GM18867 (cell line): ENCODE data around the gene P2RY2.

Experiments used
- ATAC-seq: cut with Tn5 transposase; IDR thresholded peaks from one replicate; pipeline ENCODE4 v1.9.1; 2021; ENCODE audit warnings: mild to moderate bottlenecking, moderate library complexity; ENCODE audit not compliant: unreplicated experiment

P2RY2 gene

DNA sequence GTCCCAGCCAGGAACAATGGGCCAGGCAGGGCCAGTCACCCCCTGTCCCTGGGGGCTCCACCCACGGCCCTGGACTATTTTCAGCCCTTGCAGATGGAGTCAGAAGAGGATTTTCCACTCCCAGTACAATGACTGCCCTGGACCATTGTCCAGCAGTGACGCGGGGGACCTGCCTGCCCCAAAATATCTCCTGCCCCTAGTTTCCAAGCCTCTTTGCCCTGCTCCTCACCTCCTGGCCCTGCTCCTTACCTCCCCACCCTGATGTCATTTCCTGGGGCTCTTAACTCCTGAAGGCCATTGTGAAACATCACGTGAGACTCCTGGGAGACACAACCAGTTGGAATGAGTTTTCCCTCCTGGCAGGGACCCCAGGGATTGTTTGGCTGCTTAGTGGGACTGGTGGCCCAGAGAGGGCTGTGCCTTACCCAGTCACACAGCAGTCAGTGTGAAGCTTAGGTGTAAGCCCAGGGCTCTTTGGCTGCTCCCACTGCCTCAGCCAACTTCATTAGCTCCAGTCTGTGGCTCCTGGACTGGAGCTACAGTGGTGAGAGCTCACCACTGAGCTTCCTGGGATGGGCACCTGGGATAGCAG lies 22.2 kb downstream of the P2RY2 start:
- ATAC-seq: no peak

DNA sequence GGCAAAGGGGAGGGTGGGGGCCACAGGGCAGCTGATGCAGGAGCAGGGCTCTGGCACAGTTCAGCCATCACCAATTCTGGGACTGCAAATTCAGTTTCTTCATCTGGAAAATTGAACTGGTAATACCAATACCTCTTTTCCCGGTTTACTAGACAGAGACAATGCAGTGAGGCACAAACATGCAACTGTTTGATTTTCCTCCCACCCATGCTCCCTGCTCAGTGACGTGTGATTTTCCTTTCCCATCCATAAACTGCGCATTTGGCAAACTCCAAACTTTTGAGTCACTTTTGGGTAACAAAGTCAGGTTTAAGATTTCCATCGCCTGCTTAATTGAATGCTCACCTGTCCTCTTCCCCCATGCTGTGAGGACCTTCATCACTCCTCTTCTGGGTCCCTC lies 23.2 kb downstream of the P2RY2 start:
- ATAC-seq: no peak

DNA sequence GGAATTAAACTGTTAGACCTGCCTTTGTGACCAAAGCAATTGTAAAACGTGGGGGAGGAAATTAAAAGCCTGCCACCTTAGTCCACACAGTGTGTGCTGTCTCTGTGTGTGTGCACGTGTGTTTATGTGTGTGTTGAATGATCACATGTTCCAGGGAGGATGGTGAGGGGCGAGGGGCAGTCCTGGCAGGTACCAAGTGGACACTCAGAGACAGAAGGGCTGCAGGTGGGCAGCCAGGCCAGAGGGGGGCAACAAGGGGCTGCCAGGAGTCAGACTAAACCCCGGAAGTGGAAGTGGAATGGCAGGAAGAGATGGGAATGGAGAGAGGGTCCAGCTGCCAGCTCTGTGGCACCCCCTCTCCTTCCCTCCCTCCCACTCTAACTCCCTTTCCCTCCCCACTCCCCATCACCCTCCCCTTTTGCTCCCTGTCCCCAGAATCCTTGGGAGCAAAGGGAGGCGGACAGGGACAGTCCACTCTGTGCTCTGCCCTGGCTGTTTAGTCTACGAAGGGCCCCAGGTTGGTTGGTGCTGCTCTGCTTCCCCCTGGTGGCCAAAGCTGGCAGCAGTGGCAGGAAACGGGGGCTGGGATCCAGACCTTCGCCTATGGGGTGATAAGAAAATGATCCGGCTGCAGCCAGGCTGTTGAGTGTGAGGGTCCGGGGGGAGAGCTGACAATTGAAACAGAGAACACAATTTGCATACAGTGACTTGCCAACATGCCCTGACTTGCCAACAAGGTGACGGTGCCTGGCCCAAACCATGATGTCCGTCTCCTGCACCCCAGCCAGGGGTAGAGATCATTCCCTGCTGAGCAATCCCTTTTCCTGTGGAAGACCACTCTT lies 24.4 kb downstream of the P2RY2 start:
- peak; percentile 75 for ATAC-seq

DNA sequence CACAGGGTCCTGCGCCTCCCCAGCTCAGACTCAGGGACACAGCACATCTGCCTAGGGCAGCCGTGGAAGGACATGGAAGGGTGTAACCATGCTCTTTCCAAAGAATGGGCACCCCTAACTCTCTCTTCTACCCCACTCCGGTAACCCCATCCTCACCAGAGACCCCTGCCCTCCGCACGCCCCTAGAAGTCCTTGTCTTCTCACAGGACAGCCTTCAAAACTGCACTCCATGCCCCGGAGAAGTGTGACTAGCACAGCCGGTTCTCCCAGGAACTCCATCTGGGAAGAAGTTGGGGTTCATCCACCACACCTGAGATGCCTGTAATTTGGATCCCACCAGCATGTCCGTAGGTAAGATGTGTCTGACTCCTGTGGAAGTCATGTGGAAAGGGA lies 25.0 kb downstream of the P2RY2 start:
- no peak for ATAC-seq

DNA sequence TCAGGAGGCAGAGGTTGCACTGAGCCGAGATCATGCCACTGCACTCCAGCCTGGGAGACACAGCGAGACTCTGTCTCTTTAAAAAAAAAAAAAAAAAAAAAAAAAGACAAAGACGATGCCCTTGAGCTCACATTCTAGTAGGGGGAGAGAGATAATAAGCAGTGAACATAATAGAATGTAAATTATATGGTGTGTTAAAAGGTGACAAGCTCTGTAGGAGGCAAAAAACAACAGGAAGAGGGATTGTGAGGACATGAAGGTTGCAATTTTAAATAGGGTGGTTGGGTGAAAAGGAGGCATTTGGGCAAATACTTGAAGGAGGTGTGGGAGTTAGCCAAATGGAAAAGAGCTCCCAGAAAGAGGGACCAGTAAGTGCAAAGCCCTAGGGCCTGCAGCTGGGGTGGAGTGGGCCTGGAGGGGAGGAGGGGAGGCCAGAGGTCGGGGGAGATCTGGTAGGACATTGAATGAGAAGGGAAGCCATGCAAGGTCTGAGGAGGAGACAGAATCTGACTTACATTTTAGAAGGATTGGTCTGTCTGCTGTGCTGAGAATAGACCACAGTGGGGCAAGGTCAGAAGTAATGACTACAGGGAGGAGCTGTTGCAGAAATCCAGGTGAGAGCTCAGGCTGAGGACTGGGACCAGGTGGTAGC lies 26.6 kb downstream of the P2RY2 start:
- ATAC-seq: no peak

DNA sequence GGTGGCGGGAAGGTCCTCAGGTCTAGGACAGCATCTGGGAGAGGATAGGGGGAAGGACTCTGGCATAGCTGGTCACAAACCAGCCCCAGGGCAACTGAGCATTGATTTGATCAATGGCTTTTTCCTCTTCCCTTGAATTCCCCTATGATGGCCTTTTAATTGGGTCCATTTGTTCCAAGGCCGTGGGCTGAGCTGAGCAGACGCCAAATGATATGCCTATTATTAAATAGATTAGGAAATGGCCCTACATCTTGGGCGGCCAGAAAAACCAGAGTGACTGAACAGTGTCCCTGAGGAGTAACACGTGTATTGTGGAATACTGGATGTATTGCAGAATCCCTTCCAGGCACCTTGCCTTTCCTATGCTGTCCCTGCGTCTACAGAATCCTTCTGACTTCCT lies 27.4 kb downstream of the P2RY2 start:
- ATAC-seq: no peak

DNA sequence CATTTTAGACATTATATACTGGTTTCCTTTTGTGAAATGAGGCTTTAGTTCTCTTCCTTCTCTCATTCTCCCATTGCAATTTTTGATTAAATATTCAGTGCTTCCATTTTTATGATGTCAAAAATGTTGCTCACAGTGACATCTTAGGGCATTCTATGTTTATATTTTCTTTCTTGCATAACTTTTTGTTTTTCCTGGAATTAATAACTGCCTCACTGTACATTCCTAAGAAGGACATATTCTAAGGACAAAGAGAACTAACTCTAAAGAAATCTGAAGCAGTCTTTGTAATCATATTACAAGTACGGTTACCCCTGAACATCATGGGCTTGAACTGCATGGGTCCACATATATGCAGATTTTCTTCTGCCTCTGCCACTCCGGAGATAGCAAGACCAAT lies 28.2 kb downstream of the P2RY2 start:
- ATAC-seq: no peak

DNA sequence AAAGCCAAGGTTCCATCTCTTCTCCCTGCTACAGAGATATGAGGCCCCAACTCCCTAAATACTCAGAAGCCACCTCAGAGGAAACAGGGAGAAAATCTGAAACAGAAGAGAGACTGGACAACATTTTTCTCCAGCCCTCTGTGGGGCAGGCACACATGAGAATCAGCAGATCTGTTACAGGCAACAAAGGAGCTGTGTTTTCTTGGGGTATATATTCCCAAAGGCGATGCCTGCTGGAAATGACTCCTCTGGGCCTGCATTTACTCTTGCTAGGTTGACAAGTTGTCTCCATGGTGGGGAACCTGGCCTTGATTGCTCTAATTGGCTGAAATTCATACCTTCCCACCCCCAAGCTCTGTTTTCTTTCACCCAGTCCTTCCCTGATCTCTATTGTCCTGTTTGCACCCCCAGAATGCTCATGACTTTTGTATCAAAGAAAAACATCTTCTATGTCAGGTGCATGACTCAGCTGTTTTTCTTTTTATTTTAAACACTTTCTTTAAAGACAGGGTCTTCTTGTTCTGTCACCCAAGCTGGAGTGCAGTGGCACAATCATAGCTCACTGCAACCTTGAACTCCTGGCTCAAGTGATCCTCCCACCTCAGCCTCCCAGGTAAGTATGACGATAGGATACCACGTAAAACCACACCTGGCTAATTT lies 30.6 kb downstream of the P2RY2 start:
- ATAC-seq: no peak

DNA sequence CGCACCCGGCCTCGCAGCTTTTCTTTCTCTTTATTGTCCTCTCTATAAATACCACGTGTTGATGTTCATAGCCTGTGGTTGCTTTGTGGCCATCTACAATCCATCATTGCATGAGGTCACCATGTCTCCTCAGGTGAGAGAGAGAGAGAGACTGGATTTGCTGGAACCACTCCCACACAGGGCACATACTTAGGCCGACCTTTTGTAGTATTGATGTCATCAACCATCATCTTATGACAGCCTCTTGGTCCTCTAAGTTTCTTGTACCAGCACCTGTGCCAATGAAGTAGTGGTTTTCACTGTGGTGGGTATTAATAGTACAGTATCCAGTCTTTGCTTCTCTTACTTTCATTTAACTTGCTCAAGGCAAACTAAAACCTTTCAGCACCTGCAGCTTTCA lies 31.2 kb downstream of the P2RY2 start:
- ATAC-seq: peak; percentile 81

DNA sequence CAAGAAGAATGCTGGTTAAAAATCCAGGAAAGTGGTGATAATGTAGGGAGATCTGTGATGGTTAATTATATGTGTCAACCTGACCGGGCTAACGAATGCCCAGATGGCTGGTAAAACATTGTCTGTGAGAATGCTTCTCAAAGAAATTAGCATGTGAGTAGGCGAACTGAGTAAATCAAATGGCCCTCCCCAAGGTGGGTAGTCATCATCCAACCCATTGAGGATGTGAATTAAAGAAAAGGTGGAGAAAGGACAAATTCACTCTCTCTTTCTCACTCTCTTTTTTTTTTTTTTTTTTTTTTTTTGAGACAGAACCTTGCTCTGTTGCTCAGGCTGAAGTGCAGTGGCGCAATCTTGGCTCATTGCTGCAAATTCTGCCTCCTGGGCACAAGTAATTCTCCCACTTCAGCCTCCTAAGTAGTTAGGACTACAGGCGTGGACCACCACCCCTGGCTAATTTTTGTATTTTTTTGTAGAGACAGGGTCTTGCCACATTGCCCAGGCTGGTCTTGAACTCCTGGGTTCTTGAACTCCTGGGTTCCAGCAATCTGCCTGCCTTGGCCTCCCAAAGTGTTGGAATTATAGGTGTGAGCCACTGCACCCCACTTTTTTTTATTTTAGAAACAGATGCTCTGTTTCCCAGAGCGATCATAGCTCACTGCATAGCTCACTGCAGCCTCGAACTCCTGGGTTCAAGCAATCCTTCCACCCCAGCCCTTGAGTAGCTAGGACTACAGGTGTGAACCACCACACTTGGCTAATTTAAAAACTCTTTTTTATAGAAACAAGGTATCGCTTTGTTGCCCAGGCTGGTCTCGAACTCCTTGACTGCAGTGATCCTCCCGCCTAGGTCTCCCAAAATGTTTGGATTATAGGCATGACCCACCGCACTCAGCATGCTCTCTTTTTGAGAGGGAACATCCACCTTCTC lies 32.0 kb downstream of the P2RY2 start:
- peak; percentile 23 for ATAC-seq

DNA sequence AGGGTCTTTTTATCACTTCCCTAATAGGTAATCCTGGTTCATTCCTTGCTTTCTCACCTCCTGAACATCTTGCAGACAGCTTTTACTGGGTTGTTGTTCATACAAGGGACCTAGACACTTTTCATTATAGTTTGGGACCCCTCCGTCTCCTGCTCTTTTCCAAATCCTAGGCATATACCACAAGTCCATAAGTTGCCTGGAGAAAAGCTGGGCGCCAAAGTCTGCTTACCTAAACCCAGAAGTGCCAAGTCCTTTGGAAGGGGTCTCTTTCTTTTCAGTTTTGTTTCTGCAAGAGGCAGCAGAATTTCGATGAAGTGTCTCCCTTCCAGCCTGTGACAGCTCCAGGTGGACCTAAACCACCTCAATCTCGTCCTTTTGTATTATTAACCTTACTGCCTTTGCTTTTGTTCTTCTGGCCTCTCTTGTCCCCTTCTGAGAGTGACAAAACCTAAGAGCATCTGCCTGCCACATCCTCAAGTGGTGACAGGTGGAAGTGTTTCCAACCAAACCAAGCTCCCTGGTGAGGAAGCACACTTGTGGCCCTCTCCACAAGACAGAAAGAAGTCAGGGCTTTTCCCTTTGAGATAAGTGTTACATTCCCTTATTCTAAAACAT lies 34.6 kb downstream of the P2RY2 start:
- no peak for ATAC-seq

DNA sequence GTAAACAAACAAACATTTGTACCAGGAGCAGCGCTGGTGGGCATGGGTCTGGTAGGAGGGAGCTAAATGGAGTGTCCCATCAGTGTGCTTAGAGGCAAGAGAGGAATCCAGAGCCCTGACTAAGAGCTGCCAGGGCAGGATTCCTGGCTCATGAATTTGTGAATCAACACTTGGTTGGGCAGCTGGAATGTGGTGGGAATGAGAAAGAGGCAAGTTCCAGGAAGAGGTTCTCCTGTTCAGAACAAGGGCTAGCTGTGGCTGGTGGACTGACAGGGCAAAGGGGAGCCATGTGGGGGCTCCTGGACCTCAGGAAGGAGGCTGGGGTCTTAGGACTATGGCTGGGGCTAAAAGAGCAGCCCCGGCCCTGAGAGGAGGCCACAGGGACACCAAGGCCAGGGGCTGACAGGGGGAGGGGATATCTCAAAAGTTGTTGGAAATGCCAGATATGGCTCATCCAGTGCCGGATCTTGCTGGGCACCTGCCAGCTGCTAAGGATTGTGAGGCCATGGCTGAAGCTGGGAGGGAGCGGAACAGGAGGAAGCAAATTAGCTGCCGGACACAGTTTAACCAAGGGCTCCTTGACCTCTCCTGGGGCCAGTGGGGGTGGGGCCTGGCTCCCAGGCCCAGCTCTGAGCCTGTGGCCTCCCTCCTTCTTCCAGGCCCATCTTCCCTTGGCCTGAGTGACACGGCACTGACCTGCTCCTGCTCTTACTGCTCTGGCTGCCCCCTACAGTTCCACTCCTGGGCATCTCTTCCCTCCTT lies 39.4 kb downstream of the P2RY2 start:
- ATAC-seq: no peak

DNA sequence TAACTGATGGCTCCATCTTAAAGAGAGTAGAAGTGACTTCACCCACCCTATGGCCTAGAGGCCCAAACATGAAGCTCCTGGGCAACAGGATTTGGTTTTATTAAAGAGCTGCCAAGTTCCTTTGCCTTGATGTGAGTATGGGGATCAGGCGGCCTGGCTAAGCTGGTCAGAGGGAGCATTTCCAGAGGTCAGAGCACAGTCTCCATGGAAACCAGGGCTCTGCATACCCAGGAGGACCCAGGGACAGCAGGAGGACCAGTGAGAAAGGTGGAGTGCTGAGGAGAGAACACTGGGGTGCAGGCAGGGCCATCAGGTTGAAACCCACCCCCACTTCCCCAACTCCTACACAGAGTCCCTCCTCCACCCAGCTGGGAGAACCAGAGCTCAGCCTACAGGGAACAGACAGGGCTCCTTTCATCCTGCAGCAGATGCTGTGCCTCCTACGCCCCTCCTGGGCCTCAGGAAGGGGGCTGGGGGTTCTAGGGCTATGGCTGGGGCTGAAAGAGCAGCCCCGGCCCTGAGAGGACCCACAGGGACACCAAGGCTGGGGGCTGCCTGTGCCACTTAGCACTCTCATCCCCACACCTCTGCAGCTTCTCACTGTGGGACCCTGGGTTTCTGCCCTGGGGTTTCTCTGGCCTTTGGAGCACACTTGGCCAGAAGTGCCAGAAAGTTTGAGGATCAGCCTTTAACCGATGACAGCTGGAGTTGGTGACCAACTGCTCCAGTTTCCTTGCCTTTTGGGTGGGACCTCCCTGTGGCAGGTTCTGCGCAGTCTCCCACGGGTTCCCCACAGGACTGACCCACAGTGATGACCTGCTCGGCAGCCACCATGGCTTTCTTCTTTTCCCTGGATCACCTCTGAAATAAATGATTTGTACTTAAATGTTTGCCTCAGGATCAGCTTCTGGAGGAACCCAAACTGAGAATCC lies 40.3 kb downstream of the P2RY2 start:
- no peak for ATAC-seq

DNA sequence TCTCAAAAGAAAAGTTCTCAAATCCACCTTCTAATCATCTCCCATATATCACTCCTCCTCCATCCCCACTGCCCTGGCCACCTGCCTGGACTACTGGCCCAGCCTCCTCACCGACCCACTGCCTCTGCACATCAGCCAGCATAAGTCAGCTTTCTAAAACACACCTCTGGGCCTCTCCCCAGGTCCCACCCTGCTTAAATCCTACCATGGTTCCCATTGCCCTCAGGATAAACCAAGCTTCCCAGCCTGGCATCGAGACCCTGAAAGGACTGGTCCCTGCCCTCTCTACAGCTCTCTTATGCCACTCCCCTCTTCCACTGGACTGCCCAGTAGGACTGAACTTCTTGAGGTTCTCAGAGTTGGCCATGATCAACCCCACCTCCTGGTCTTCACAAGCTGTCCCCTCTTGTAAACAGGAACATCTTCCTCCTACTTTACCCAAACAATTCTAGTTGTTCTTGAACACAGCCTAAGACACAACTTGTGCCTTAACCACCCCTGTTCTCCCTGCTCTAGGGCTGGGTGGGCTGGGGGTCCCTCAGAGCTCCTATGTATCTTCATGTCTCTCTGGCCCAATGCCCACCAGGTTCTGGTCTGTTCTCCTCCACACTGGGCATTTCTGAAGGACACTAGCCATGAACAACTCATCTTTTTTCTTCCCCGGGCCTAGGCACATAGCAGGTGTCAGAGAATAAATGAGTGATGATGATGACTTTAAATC lies 41.5 kb downstream of the P2RY2 start:
- ATAC-seq: no peak

DNA sequence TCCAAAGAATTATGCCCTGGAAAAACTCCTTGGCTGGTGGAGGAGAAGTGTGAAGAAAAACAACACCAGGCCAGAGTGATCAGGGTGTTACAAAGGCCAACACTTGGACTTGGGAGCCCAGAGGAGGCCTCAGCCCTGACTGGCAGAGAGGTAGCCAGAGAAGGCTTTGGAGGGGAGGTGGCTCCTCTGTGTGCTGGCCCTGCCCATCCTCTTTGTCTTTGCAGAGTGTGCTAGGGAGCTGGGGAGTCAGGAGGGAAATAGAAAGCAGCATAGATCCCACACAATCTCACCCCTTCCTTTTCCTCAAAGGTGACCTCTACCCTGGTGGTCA lies 42.0 kb downstream of the P2RY2 start:
- no peak for ATAC-seq

DNA sequence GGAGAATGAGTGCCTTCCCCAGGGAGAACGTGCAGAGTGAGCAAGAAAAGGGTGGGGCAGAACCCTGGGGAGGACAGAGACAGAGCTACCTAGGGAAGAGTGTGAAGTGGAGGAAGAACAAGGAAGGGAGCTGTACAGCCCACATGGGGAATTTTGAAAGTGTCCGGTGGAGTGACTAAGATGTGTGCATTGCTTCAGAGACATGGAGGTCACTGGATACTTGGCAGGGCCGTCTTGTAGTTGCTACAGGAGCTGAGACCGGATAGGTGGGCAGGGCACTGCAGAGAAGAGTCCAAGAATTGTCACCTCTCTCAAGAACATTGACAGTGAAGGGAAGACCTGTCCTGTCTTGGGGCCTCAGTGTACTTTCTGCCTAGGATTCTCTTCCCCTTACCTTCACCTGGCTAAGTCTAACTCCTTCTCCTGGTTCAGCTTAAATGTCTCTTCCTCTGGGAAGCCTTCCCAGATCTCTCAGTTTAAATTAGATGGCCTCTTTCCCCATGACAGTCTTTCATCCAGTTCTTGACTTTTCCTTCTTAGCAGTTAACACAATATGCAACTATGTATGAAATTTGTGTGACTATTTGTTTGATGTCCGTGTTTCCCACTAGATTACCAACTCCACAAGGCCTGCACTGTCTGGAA lies 44.9 kb downstream of the P2RY2 start:
- ATAC-seq: no peak

DNA sequence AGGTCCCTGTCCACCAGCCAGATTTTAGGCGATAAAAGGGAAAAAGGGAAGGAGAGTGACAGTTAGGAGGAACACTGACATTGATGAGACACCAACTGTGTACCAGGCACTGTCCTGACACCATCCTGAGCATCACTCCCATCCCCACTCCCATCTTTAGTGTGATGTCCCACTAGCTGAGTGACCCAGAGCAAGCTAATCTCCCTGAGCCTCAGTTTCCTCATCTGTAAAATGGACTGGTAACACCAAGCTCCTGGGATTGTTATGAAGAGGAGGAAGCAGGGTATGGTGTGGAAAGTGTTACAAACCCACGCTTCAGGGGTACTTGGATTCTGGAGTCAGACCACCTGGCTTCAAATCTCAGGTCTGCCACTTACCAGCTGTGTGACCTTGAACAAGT lies 45.6 kb downstream of the P2RY2 start:
- no peak for ATAC-seq
